Fibroblast of skin of scalp (primary cell): ENCODE data around the gene CEP57. TPM values are rescaled to one million over a fixed set of nuclear protein-coding genes. Genes with fewer than 3 reads are reported as not detected.

Source experiments
- DNase-seq: peaks from one replicate; pipeline ENCODE4 v3.0.0-alpha.2; 2013
- polyA plus RNA-seq, 2 experiments: library from polyadenylated mRNA; unstranded; fragments of 120-200 nt; gene quantifications; one replicate each; pipeline ENCODE4 v1.2.1, GENCODE V29; 2013; ENCODE audit not compliant: insufficient read length in 2 of 2

Gene CEP57
- 27.1 TPM for polyA plus RNA-seq (2013, experiment 1 of 2; ENCODE audit: insufficient read length)
- polyA plus RNA-seq (2013, experiment 2 of 2; ENCODE audit: insufficient read length) = 30.5 TPM

DNA sequence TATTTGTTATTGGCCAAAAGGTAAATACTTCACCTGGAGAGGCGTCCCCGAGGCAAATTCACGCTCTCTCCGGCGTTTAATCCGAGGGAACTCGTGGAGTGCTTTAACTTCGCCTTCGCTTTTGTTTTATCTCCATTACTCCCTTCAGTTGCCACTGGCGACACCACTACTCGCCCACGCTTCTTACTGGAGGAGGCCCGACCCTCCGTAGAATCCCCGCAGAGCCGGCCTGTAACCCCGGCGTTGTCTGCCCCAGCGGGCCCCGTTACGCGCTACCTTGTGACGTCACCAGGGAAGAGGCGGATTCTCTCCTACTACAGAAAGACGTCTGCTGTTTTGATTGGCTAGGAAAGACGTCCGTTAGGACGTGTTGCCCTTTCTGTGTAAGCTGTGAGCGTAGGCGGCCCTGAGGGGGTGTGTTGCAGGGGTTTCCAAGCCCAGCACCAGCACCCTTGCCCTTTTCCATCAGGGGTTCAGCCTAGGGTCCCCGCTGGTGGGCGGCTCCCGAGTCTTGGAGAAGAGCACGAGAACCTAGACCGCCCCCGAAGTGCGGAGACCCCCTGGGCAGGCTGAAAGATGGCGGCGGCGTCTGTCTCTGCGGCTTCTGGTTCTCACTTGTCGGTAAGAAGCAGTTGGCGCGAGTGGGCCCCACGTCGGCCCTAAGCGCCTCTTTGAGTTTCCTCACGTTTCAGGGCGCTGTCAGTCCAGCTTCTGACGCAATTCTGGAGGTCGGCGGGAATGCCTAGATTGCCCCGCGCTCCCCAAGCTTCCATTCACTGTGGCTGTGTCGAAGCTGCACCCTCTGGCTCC, at the start of gene CEP57:
TSS of gene CEP57 (plus strand) at position 376 of the 810 bp plus-strand sequence. CDS start at position 577, 201 bp downstream.
- DNase-seq = peak; percentile 99

DNA sequence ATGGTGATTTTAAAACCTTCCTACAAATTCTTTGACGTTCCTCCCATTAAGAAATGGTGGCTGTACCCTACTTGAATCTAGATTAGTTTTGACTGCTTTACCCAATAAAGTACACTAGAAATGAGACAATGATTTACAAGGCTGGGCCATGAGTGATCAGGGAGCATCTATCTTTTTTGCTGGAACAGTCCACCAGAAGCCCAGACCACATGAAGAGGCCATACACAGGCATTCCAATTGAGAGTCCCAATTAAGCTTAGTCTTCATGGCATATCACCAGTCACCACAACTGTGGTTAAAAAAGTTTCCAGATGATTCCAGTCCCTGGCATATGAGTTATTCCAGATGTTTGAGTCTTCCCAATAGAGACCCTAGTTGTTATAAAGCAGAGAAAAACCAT, 40.2 kb upstream of the CEP57 start:
- DNase-seq = no peak

DNA sequence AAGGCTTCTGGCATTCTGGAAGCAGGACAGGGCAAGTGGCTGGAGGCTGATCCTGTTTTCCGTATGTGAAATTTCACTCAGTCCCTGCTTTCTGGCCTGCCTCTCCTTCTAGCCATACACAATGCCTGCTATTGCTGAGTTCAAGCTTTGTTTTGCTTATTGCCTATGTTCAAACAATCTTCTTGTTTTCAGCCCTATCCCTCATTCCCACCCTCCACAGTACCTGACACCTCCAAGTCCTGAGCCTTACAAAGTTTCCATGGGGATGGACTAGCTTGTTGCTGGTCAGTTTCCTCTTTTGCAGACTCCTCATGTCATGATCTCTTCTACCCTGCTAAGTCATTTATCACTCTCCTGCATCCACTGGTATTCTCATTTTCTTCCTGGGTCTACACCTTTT, 38.8 kb upstream of the CEP57 start:
- no peak for DNase-seq

DNA sequence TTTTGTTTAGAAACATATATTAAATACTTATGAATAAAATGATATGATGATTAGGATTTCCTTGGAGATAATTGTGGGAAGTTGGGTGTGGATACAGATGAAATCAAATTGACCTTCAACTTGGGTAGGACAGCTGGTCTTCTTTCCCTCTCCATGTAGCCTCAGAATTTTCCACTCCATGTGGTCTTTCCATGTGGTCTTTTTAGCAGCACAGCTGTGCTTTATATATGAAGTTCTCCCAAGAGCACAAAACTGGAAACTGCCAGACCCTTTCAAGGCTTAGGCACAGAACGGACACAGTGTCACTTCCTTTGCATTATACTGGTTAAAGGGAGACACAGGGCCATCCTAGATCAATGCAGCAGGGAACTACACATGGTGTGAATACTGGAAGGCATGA, 29.4 kb upstream of the CEP57 start:
- DNase-seq = peak; percentile 2

DNA sequence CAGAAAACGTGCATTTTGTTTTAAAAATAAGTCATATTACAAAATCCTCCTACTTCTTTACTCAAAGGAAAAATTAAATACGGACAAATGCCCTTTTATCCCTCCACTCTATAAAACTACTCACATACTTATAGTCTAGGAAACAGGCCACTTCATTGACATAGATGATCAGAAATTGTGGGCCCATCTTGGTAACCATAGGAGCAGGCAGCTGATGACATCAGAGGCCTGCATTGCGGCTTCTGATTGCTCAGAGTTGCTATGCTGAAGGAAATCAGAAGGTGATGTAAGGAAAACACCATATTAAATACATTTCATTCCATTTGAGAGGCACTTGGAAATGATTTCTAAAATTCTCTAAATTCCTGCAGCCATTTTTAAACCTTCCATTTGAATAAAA, 27.8 kb upstream of the CEP57 start:
- DNase-seq = peak; percentile 67

DNA sequence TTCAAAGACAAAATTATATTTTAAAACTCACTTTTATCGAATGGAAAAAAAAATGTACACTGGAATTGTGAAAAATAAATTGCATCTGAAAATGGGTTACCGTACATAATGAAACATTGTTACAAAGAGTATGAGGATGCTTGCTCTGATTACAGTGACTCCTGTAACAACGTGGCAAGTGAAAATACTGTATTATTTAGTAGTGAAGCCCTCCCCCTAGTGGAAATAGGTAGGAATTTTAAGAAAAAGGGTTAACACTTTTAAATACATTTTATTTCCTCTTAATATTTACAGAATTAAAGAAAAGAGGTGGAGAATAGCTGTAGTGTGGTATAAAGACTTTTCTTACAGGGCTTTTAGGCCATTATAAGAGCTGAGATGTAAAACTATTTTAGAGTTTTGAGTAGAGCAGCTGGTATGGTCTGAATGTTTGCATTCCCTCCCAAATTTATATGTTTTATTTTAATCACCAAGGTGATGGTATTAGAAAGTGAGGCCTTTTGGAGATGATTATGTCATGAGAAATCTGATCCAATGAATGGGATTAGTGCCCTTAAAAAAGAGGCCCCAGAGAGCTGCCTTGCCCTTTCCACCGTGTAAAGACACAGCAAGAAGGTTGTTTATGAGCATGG, 25.9 kb upstream of the CEP57 start:
- peak; percentile 71 for DNase-seq

DNA sequence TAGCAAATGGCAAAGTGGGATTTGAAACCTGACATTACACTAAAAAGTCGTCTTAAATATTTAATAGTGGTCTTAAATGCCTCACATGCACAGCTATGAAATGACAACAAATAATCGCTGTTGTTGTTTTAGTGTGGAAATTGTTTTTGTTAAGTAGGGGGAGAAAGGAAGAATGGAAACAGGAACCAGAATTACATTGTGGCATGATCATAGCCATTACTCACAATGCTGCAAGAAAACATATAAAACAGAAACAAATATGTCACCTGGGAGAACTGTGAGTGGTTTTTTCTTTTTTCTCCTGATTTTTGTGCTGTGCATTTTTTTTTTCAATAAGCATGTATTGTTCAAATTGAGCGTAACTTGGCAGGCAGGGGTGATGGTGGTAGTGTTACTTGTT, 23.6 kb upstream of the CEP57 start:
- DNase-seq = no peak

DNA sequence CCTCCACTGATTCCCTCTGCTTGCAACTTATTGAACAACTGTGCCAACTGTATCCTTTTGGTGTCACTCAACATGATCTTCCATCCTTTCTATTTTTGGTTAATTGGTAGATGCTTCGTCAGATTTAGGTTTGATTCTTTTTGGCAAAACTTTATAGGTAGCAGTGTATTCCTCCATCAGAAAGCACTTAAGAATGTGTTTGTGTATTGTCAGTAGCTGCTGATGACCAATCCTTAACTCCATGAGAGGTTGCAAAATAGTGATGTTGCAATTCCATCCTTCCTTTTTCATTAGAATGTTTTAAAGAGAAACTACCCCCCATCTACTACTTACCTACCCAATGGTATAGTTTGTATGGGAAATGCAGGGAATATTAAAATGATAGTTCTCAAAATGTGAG, 22.8 kb upstream of the CEP57 start:
- DNase-seq = peak; percentile 41

DNA sequence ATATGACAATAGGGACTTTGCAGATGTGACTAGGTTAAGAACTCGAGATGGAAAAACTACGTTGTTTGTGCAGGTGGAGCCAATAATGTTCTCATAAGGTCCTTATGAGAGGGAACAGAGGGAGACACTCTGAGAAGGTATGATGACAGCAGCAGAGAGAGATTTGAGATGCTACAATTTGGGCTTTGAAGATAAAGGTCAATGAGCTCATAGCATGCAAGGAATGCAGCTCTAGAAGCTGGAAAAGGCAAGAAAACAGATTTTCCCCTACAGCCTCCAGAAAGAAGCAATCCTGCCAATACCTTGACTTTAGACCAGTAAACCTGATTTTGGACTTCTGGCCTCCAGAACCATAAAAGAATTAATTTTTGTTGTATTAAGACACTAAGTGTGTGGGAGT, 21.8 kb upstream of the CEP57 start:
- peak; percentile 2 for DNase-seq

DNA sequence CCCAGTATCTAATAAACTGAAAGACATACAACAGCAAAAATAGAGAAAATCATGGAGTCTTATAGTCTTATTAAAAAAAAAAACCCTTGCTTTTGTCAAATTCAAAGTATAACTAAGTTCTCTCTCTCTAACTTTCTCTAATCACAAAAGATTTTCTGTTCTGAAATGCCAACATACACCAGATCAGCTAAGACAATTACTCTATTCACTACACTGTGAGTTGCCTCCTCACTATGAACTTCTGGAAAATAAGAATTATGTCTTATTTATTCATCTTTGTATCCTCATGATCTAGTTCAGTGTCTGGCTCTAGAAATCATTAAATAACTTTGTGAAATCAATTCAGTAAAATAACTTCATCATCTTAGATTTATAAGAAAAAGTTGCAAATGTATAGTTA, 13.4 kb upstream of the CEP57 start:
- DNase-seq = no peak

DNA sequence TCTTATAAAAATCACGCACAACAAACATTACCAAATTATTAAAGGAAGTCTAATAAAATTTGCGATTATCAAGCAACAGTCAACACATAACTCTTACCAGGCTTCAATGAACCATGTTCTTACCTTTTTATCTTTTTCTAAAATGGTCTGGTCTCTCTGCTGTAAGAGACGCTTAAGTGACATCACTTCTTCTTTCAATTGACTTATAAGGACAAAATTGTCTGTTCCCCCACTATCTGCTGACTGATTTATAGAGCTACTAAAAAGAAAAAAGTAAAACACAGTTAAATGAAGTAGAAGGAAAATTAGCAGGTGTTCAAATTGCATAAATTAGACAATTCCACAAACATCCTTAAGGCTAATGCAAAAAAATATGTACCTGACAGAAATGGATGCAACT, 11.6 kb upstream of the CEP57 start:
- no peak for DNase-seq

DNA sequence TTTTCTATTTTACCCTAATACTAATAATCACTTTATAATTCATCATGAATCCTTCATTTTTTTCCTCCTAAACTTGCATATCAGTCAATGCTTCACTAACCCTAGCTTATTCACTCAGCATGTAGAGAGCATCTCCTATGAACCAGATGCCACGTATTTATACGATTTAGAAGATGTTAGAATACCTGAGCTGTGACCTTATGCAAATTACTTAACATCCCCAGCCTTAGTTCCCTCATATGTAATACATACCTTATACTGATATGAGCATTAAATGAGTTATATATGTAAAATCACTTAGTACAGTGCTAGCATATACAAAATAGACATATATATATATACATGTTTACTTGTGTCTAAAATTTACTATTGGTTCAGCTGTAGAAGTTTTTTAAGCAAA, 9.8 kb upstream of the CEP57 start:
- DNase-seq = no peak

DNA sequence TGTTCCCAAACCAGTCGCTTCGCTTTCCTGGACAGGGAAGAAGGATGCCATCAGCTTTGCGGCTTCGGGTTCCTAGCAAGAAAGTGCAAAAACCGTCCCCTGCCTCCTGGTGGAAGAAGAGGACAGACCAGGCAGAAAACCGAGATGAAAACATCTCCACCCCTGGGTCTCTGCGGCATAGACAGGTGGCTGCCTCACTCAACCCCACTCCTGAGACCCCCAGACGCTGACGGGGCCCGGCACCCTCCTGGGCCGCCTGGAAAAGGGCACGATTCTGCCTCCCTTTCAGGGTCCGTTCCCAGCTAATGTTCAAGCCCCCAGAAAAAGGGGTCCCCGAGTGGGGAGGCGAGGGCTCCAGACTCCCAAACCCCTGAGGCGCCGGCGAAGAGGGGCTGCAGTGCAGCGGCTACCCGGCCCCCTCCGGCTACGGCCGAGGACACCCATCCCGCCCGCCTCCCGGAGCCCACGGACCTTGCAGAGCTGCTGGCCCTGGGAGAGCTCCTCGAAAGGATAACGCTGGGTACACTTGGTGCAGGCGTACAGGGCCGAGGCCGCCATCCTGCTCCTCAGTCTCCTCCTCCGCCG, 1.3 kb upstream of the CEP57 start:
- peak; percentile 33 for DNase-seq

DNA sequence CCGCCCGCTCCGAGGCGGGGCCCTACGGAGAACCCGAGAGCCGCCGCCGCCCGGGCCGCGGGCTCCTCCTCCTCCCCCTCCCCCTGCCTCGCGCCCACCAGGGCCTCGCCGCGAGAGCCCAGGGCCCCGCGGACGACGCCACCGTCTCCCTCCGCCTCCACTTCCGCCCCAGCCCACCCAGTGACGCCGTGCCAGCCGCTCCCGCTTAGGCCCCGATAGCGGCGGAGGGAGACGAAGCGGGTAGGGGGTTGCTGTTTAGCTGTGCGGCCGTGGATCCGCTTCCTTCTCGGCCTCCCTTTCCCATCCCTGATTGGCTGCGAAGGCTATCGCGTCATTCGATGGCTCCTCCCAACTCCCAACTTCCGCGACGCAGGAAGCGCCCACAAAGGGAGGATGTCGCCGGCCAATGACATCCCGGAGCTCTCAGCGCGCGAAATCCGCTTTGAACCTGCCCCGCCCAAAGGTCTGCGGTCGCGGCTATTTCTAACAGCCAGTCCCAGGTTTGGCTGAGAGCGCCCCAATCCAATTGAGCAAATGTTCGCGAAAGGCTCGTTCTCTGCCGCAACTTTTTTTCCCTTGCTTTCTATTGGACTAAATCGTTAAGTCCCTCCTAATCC, 684 bp upstream of the CEP57 start, which contains the start of gene FAM76B:
TSS of gene FAM76B (minus strand) at position 277 of the 617 bp plus-strand sequence. CDS start 304 bp downstream, outside the sequence.
- DNase-seq = peak; percentile 100

DNA sequence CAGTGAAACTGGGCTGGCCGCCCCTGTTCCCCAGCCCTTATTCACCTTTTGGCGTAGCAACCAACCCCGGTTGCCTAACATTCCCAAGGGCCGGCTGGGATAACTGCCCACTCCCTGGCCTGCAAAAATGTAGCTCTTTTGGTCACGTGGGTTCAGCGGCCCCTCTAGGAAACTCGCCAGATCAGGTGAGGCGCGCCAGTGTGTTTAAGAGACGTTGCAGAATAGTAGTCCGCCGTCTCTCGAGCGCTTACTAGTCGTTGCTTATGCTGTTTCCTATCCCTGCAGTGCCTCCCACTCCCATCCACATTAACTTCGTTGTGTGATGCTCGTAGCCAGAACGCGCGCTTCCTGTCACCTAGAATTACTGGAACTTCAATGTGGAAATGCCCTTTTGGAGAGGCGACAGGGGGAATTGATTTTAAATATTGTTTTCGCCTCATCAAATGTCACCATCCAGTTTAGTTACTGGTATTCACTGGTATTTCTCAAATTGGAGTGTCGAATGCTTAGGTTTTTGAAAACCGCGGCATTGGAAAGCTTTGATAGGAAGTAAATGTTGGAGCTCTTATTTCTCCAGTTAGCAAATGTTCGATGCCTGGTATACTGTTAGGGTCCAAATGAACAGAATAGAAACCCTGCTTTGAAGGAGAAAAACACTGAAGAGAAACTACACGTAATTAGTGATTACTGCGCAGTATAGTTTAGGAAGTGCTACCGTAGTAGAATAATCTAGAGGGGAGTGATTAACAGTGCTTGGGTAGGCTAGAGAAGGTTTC, 823 bp downstream of the CEP57 start:
- DNase-seq = peak; percentile 14

DNA sequence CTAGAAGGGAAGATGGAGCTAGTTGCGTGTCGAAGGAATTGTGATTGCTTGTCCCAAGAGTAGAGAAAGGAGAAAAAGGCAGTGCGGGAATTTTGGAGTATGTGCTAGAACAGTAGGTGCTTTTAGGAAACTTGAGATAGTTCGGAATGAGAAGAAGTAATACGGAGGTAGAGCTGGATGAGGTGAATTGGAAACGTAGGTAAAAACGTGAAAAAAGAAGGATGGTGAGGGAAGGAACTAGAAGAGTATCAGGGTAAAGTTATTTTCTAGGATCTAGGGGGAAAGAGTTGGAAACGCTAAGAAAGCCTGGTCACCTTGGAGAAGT, 1.4 kb downstream of the CEP57 start:
- no peak for DNase-seq

DNA sequence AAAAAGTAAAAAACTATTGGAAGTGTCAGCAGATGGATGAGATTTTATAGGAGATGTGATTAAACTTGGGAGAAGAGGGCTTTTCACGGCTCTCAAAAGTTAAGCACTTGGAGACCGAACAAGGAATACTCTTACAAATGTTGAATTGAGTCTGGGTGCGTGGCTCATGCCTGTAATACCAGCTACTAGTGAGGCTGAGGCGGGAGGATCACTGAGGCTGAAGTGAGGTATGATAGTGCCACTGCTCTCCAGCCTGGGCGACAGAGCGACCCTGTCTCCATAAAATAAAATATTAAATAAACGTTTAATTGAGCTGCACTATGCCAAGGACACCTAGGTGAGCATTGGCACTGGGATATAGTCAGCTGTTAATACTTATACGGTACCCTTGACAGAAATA, 1.9 kb downstream of the CEP57 start:
- no peak for DNase-seq

DNA sequence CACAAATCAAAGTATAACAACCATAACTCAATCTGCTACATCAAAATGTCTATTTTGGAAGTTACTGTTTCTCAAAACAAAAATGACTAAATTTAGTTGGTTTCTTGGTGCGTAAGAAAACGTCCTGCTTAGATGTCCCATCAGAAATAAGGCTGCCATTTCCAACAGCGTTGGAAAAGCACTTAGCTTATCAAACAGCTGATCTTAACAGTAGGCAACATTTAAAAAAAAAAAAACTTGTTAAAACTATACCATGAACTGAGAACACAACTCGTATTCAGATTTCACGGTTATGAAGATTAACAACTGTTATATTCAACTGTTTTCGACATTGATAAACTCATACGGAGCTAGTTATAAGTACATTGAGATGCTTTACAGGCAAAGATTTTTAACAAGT, 2.4 kb downstream of the CEP57 start:
- DNase-seq = no peak

DNA sequence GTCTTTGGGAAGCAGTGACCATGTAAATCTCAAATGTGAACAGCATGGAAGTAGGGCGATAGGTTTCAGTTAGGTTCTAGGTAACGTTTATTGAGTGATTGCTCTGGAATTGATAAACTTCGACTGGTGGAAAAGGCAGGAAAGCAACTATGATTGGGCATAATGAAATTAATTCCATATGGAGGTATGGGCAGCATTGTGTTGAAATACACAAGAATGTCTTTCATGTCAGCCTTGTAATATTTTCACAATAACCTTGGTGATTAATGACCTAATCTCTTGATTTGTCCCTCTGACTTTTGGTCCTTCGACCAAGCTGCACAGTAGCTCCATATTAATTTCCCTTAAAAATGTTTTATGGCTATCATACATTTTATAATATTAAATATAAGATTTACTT, 2.8 kb downstream of the CEP57 start:
- DNase-seq = no peak

DNA sequence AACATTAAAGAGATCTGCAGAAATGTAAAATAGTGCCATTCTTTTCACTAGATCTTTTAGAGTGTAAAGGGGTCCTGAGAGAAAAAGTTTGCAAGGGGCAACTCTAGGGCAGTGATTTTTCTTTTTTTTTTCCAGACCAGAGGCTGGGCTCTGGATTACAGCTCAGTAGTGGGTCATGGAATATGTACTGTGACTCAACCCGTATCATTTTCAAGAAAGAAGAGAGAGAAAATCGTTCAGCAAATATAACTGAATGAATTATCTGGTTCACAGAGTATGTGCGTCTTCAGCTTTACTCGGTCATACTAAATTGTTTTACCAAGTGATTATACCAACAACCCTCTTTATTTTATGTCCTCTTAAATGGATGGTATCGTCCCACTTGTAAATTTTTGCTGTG, 3.8 kb downstream of the CEP57 start:
- no peak for DNase-seq

DNA sequence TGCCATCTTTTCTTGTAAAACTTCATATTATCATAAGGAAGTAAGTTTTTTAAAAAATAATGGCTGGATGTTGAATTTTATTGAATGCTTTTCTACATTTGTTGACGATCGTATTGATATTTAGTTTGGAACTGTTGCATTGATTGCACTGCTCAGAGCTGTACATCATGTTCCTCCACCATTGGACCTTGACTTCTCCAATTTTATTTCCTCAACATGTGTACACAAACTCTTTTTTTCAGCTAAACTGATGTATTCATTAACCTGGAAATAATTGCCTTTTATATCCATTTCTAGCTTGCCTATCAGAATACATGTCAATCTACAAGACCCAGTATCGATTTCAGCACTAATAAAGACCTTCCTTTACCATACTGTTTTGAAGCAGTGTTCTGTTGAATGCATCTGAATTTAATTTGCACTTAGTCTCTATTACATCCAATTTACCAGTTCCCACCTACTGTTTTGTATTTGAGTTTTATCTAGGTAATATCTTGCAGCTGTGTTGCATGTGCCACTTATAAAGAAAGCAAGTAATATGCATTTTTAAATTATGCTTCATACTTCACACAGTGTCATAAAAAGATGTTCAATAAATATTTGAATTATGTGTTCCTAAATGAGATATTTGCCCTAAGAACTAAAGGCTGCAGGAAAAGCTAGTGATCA, 5.5 kb downstream of the CEP57 start:
- no peak for DNase-seq

DNA sequence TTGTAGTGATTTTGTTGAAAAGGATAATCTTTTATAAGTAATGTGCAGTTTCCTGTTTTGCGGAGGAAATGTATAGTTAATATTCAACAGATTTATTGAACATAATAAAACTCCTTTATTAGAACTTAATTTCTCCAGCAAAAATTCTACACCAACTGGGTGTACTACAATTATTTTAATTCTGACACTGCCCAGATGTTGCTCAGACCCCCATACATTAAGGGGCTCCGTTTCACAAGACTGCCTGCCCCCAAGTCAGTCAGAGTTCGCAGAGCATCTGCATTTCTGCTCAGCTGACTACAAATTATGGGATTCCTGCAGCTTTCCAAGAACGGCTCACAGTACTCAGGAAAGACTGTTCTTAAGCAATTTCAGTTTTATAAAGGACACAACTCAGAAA, 6.2 kb downstream of the CEP57 start:
- no peak for DNase-seq
